Dedifferentiated amniotic fluid mesenchymal stem cell (primary cell): Measurements from ENCODE around the gene CCDC185.

Source experiments
- DNase-seq: peaks from one replicate; pipeline ENCODE4 v3.0.0-alpha.2; 2016; ENCODE audit errors: extremely low spot score

The CCDC185 gene

DNA sequence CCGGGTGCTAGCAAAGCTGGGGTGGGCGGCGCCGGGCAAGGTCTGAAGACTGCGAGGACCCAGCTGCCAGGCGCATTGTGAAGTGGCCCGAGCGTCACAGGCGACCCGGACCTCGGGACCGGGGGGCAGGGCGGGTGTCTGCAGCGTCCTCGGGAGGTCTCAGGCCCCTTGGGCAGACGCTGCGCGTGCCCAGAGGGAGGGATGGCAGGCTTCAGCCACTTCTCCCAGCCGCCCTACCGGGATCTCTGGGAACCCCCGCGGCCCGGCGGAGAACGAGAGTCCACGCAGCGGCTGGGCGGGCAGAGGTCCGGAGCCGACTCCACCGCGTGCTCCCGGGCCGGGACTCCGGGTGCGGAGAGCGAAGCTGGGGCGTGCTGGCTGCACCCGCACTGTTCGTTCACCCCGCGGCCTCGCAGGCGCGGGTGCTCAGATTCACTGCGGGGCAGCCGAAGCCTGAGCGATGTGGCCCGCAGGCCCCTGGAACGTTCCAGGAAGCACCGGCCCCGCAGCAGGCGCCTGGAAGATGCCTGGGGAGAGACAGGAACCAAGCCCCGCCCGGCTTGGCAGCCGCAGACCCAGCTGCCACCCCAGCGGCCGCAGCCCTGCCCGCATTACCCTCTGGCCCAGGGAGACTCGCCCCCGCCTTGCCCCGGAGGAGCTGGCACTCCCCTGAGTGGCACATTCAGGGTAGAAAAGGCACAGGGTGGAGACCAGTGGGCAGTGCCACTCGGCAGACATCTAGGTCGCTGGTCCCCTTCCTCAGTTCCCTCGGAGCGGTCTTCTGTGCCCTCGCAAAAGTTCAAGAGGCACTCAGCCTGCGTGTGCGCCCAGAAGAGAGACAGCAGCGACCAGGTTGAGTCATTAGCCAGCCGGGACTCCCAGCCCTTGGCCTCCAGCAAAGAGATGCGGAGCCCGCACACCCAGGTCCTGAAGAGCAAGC is at the start of gene CCDC185:
CCDC185 (plus strand) TSS at position 141 of the 940 bp plus-strand sequence; CDS start at position 202, 61 bp downstream.
- no peak for DNase-seq

DNA sequence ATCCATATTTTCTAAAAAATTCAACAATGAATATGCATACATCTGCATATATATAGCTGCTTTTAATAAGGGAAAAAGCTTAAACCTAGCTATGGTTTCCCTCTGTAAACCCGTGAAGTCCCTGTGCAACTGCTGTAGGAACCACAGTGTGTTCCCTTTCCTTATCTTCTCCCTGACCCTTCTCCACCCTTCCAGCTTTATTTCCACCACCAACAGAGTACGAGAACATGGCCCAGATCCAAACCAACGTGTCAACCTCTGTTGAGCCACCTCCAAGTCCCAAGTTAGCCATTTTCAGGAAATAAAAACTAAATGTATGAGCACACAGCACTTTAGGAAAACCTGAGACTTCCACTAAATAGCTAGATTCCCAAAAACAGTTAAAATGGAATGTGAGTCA is 49.5 kb upstream of the CCDC185 start:
- no peak for DNase-seq

DNA sequence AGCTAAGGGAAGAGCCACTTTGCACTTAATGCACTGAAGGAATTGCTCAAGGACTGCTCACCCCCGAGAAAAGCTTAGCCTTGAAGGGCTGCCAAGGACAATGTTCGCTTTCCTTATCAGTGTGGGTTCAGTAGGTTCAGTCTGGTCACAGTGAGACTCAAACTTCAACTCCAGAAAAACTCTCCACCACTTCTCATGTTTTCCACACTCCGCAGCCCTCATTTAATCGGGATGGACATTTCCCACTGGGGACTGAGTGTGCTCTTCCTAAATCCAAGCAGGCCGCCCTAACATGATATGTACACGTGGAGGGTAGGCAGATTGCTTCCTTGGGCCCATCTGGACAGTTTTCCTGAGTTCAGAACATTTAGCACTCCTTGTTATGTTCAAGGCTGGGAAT is 48.7 kb upstream of the CCDC185 start:
- DNase-seq, result no peak

DNA sequence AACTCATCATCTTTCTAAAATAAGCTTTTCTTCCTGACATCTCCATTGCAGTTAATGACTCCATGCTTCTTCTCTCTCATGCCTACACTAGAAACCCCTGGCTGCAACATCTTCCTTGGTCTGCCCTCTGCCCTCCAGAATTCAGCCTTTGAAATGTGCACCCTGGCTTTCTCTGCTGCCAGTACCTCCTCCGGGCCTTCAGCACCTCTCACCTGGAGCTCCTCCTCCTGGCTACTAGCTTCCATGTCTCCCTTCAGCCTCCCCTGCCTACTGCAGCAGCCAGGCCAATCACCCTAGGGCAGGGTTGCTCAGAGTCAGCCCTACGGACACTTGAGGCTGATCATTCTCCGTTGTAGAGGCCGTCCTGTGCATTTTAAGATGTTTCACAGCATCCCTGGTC is 47.5 kb upstream of the CCDC185 start:
- no peak for DNase-seq

DNA sequence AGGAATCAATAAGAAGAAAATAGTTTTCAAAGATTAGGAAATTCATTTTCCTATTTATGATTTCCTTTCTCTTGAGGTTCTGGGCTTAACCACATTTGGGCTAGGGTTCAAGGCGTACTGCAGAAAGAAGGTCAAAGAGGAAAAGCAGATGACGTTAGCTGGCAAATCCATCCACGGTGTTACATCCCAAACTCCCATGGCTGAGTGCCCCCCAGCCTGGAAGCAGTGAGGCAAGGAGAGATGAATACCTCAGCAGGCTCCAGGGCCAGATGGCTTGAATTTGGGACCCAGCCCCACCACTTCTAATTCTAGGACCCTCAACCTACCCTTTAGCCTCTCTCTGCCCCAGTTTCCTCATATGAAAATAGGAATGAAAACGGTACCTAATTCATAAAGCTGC is 46.9 kb upstream of the CCDC185 start:
- no peak for DNase-seq

DNA sequence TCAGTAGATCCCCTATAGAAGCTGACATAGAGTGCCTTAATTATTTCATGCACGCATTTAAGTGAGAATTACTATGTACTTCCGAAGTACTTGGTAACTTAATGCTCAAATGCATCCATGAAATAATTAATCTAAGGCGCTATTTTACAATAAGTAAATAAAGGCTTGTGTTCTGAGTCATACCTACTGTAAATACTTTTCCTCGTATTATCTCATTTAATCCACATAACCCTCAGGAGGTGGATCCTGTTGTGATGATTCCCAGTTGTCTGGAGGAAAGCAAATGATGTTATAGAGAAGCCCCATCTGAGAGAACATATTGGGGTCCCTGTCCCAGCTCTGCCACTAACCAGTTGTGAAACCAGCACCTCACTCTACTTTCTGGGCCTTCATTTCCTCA is 45.6 kb upstream of the CCDC185 start:
- DNase-seq, result no peak

DNA sequence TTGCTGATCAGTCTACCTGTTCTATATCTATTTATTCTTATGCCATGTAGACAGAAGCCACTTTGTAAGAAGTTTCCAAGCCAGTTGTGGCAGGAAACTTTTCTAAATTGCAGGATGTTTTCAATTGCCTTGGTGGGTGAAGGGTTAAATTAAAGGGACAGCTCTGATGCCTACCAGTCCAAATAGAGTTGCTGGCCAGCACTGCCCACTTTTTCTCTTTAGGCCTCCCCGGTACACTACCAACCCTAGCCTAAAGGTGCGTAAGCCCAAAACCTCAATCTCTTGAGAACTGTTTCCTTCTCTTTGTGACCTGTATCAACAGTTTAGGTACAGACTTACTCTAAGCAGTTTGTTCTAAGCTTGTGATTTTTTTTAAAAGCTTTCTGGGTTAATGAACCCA is 44.8 kb upstream of the CCDC185 start:
- DNase-seq, result no peak

DNA sequence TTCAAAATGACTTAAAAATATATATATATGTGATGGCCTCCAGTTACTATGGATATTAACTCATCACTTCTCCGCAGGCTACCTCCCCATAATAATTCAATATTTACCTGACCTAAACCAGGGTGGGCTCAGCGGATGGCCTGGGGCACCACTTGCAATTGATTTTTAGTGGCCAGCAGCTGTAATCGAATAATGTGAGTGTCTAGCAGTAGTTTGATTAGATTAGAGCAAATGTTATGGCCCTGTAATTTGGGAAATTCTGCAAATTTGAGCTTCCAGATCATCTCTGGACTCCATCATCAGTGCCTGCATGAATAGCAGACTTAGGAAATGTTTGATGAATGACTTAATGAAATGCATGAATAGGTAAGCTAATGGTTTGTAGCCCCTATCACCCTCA is 44.0 kb upstream of the CCDC185 start:
- no peak for DNase-seq

DNA sequence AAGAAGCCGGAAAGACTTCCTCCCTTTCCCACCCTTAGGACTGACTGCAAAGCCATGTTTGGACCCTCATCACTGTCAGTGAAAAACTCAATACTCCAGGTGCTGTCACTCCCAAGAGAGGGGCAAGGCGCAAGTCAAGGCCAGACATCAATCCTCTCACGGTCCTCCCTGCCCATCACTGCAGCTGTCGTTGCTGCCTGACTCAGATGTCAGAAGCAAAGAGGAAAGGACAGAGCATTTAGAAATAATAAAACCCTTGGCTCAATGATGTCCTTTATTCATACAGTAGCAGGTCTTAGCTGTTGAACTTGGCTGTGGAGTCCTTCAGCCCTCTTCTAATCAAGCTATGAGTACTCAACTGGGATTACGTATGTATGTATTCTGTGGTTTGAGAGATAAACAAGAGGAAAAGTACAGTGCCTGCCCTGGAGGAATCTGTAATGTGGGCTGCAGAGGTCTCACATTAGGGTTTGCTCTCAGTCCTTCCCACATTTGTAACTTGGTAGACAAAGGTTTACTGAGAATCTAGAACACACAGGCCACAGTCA is 42.8 kb upstream of the CCDC185 start:
- no peak for DNase-seq

DNA sequence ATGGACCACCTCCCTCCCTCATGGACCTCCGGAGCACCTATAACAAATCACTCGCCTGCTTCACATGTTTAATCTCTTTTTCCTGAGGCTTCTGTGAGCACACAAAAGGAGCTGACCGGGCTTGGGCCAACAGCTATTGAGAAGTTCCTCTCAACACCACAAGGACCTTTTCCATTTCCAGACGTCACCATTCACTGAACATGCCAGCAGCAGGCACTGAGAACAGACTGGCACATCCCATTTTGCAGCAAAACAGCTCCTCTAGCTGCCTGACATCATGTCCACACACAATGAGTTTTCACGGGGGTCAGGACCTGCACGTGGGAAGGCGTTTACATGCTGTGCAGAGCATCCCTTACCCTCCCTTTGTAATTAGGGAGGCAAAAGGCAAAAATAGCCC is 40.3 kb upstream of the CCDC185 start:
- no peak for DNase-seq

DNA sequence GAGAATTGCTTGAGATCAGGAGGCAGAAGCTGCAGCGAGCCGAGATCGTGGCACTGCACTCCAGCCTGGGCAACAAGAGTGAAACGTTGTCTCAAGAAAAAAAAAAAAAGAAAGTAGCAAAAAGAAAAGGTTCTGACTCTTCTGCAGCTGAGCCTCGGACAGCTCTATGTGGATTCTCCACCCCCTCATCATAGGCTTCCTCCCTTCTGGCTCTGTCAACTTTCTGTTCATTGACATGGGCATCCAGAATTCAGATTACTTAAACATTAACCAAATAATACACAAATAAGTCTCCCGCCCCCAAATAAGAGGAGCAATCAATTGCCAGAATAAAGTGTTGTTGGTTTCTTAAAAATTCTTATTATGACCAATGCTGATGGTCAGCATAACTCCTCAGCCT is 39.3 kb upstream of the CCDC185 start:
- DNase-seq, result no peak

DNA sequence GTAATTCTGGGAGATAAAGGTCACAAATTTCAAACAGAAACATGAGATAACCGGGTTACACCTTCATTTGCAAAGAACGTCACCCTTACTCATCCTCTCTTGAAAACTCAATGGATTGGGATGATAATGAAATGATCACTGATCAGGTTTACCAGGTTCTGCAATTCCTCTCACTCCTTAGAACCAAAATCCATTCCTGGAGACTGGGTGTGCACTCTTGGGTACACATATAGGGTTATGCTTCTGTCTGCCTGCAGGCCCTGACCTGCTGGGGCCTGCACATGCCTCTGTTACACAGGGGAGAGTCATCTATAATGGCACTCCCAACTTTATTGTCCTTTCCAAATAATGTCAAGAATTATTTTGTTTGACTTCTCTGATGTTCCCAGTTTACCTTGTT is 37.5 kb upstream of the CCDC185 start:
- no peak for DNase-seq

DNA sequence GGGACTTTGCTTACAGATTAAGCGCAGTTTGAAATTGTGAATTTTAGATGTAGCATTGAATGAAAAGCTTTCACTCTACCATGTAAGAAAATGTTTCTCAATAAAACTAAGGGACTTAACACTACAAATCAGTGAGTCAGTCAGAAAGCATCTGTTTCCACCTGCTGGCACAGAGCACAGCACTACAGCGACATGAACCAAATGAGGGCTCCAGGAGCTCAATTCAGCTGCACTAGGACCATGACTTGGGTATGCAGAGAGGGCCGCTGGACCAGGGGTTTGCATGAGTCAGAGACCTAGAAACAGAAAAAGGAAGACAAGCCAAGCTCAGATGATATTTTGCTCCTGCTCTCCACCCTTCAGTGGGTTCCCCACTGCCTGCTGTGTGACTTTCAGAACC is 34.4 kb upstream of the CCDC185 start:
- no peak for DNase-seq

DNA sequence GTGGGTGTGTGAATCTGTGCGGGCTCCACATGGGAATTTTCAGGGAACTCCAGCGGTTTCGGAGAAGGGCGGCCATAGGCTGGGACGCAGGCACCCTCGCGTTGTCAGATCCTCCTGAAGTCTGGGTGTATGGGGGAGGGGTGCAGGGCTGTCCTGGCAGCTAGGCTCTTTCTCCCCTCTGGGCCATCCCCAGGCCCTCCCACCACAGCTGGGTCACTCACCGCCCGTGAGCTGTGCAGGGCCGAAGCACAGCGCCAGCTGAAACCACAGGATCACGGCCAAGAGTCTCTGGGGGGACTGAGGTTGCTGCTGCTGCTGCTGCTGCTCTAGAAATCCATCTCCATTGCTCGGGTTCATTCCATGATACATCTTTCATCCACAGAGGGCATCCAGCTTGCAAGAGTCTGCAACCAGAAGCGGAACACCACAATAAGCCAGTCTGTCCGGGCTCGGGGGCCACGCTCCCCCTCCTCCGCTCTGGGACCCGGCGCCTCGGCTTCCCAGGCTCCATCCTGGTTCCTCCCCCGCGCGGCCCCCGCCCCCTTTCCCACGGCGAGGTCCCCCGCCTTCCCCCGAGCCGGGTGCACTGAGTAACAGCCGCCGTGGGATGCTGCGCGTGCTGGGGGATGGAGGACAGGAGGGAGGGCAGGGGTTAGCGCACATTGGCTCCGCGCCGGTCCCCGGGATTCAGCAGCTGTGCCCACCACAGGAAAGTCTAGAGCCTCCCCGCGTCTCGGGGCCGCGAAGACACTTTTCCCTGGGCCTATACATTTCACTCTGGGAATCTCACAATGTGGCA is 30.0 kb upstream of the CCDC185 start:
- no peak for DNase-seq

DNA sequence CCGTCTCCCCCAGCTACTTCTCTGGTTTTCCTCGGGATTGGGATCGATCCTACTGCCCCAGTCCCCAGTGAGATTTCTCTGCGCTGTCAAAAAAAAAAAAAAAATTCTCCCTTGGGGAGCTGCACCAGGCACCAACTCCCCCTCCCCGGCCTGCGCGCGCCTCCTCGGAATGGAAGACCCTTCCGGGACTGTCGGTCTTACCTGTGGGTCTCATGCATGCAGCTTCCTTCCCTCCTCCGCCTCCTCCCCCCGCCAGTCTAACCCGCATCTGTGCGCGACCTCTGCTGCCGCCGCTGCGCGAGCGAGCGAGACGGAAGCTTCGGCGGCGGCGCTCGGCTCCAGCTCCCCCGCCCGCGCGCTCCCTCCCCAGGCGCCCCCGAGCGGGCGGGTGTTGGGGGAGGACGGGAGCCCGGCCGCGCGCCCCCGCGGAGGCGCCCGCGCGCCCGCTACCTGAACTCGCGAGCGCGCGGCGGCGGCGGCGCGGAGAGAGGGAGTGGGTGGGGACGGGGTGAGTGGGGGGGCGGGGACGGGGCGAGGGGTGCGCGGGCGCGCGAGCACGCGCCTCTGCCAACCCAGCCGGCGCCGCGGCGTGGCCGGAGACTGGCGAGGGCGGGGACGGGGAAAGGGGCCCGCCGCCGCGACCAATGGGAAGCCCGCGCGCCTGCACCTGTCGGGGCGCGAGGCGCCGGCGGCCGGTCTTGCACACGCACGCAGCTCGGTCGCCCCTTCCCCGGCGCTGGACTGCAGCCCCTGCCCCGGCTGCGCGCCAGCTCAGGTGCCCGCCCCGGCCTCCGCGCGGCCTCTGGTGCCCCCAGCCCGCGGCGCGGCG is 29.1 kb upstream of the CCDC185 start, which contains the start of gene SUSD4:
SUSD4 (minus strand) TSS at position 321 of the 829 bp plus-strand sequence. CDS start 751 bp downstream, outside the sequence.
- DNase-seq, result no peak

DNA sequence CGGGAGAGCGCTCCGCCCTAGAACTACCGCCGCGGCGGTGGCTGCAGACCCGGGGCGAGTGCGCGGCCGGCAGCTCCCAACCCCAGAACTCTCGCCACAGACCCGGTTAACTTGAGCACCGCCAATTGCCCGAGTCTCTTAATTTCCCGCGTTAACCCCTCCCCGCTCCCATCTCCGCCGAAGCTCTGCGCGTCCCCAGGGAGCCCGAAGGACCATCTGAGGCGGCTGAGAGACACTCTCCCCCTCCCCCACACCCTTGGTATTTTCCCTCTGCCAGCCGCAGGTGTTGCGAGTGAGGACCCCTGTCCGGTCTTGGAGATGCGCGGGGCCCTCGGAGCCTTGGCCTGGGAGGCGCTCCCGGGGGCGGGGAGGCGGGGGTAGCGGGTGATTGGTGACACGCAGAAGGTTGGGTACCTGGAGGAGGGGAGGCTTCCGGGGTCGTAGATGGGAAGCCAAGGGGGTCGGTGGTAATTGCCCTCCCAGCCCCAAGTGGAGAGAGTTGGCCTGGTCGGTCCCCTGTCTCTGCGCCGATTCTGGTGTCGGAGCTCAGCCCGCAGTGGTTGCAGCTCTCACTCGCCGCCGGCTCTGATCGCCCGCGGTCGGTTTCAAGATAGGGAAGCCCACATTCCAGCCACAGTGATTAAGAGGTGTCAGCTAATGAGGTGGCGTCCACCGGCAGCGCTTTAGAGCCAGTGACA is 28.4 kb upstream of the CCDC185 start:
- DNase-seq, result no peak

DNA sequence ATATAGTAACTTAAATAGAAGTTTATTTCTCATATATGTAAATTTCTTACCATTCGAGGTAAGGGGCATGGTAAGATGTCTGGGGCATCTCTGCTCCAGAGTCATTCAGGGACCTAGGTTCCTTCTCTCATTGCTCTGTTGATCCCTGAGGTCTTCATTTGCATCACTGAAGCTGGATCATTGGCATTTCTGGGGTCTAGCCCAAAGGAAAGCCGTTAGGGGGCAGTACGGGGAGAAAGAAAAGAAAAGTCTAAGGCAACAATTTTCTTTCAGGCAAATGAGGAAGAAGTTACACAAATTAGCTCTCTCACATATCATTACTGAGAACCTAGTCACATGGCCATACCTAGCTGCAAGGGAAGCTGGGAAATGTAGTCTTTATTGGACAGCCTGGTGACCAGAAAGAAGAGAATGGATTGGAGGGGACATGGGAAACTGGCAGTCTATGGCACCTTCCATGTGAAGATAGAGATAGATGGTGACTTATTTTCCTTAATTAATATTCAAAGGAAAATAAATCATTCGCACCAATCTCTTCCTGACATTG is 19.1 kb upstream of the CCDC185 start:
- DNase-seq, result no peak

DNA sequence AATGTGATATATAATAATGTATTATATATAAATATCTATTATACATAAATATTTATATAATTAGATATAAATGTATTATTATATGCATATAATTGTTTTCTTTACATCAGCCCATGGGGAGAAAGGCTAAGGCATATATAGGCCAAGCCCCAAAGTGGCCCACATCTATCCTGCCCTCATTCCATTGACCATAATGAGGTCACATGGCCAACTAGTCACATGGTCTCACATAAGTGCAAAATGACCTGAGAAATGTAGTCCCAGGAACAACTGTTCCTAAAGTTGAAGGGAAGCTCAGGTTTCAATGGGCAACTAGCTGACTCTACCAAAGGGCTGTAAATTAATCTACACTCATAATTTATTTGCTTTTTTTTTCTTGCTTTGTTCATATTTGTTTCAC is 14.5 kb upstream of the CCDC185 start:
- DNase-seq, result no peak

DNA sequence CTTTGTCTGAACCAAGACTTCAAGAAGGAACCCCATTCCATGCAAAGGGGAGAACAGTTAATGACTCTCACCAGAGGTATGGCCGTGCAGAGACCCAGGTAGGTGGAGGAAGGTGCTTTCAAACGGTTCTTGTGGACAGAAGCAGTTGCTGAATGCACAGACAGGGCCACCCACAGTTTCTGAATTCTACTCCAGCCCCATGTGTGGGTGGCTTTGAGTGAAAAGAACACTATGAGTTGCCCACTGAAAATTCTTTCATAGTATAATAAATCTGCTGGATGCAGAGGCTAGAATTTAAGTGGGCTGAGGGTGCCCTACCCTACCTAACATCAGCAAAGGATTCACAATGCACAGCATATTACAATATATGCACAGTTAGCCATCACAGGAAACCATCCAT is 7.2 kb upstream of the CCDC185 start:
- DNase-seq, result no peak

DNA sequence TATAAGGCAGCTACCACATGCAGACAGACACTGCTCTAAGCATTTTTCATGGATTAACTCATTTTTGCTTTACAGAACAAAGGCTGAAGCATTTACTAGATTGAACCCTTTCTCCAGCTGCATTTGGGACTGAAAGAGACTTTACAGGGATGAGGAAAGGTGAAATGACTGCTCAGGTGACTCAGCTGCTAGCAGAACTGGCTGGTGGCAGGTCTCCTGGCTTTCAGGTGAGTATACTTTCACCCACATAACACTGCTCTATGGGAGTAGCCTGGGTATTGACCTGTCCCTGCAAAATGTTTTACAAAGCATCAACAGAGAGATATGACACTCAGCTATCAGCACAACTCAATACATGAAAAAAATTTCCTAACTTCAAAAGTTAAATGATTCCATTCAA is 2.6 kb upstream of the CCDC185 start:
- DNase-seq, result no peak

DNA sequence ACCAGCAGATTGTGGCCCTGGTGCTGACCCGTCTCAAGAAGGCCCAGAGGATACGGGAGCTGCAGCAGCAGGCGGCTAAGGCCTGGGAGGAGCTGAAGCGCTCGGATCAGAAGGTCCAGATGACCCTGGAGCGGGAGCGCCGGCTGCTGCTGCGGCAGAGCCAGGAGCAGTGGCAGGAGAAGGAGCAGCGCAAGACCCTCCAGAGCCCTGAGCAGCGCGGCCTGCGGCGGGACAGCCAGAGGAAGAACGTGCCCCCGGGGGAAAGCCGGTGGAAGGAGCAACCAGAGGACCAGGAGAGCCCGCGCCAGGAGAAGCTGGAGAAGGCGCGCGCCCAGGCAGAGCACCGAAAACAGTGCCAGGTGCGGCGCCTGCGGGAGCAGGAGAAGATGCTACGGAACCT is 1.0 kb downstream of the CCDC185 start:
- DNase-seq, result no peak
